H9 (cell line): ENCODE results near the gene BCL2L15. TPM values are rescaled to one million over a fixed set of nuclear protein-coding genes. Genes with fewer than 3 reads are reported as not detected.

ENCODE experiments used
- DNase-seq: peaks from one replicate; pipeline ENCODE4 v3.0.0-alpha.2; 2017
- H2AFZ ChIP-seq: one replicate; pipeline ENCODE4 v1.6.1; 2013; ENCODE audit warnings: mild to moderate bottlenecking, low read length, control low read depth, moderate library complexity
- H2AK5ac ChIP-seq: 2 replicates; pipeline ENCODE4 v1.6.1; 2013; ENCODE audit warnings: low read length, control low read depth, mixed read lengths; ENCODE audit not compliant: insufficient read length
- H2BK120ac ChIP-seq: one replicate; pipeline ENCODE4 v1.6.1; 2013; ENCODE audit warnings: low read depth, mild to moderate bottlenecking, low read length, control low read depth, inconsistent platforms; ENCODE audit not compliant: poor library complexity, severe bottlenecking
- H2BK12ac ChIP-seq: 2 replicates; pipeline ENCODE4 v1.6.1; 2013; ENCODE audit warnings: low read length, control low read depth, mixed read lengths, low read depth; ENCODE audit not compliant: insufficient read length
- H2BK15ac ChIP-seq: 2 replicates; pipeline ENCODE4 v1.6.1; 2013; ENCODE audit warnings: low read depth, low read length, control low read depth
- H2BK20ac ChIP-seq: one replicate; pipeline ENCODE4 v1.6.1; 2013; ENCODE audit warnings: low read depth, mild to moderate bottlenecking, low read length, control low read depth, inconsistent platforms; ENCODE audit not compliant: poor library complexity, severe bottlenecking
- H2BK5ac ChIP-seq: 2 replicates; pipeline ENCODE4 v1.6.1; 2013; ENCODE audit warnings: low read length, control low read depth, mixed read lengths; ENCODE audit not compliant: insufficient read length
- H3K14ac ChIP-seq: 2 replicates; pipeline ENCODE4 v1.6.1; 2013; ENCODE audit warnings: low read length, control low read depth; ENCODE audit not compliant: insufficient read depth
- H3K18ac ChIP-seq: 2 replicates; pipeline ENCODE4 v1.6.1; 2013; ENCODE audit warnings: low read depth, mild to moderate bottlenecking, mixed read lengths, low read length, control low read depth; ENCODE audit not compliant: insufficient read length
- H3K23ac ChIP-seq: 2 replicates; pipeline ENCODE4 v1.6.1; 2013; ENCODE audit warnings: low read length, control low read depth, mixed read lengths, low read depth; ENCODE audit not compliant: insufficient read length
- H3K23me2 ChIP-seq: 2 replicates; pipeline ENCODE4 v1.6.1; 2013; ENCODE audit warnings: low read depth, mild to moderate bottlenecking, mixed read lengths, low read length, control low read depth; ENCODE audit not compliant: insufficient read length, poor library complexity, severe bottlenecking
- H3K27ac ChIP-seq: 2 replicates; pipeline ENCODE4 v1.5.1; 2013; ENCODE audit warnings: low read length, control low read depth, mixed read lengths, low read depth; ENCODE audit not compliant: insufficient read length
- H3K27me3 ChIP-seq: 2 replicates; pipeline ENCODE4 v1.6.1; 2013; ENCODE audit warnings: low read length, control low read depth, inconsistent platforms; ENCODE audit not compliant: insufficient read depth
- H3K4ac ChIP-seq: 2 replicates; pipeline ENCODE4 v1.6.1; 2013; ENCODE audit warnings: low read depth, mild to moderate bottlenecking, control low read depth, inconsistent platforms, low read length, moderate library complexity
- H3K4me1 ChIP-seq: 2 replicates; pipeline ENCODE4 v1.6.1; 2013; ENCODE audit warnings: low read length, control low read depth, inconsistent platforms; ENCODE audit not compliant: insufficient read depth
- H3K4me2 ChIP-seq: 2 replicates; pipeline ENCODE4 v1.6.1; 2013; ENCODE audit warnings: low read length, control low read depth, mixed read lengths; ENCODE audit not compliant: insufficient read length, insufficient read depth
- H3K56ac ChIP-seq: 2 replicates; pipeline ENCODE4 v1.6.1; 2013; ENCODE audit warnings: low read depth, mild to moderate bottlenecking, mixed read lengths, low read length, control low read depth; ENCODE audit not compliant: insufficient read length
- H3K79me1 ChIP-seq: 2 replicates; pipeline ENCODE4 v1.6.1; 2013; ENCODE audit warnings: low read depth, mild to moderate bottlenecking, moderate library complexity, low read length, control low read depth, inconsistent platforms; ENCODE audit not compliant: insufficient read depth, poor library complexity, severe bottlenecking
- H3K79me2 ChIP-seq: 2 replicates; pipeline ENCODE4 v1.6.1; 2013; ENCODE audit warnings: low read length, control low read depth, inconsistent platforms; ENCODE audit not compliant: insufficient read depth
- H3K9ac ChIP-seq: 2 replicates; pipeline ENCODE4 v1.6.1; 2013; ENCODE audit warnings: low read length, control low read depth, mixed read lengths; ENCODE audit not compliant: insufficient read length; ENCODE audit errors: extremely low read depth
- H3K9me3 ChIP-seq: one replicate; pipeline ENCODE4 v1.6.1; 2013; ENCODE audit warnings: low read depth, low read length, inconsistent platforms; ENCODE audit not compliant: control insufficient read depth
- H3T11ph ChIP-seq: one replicate; pipeline ENCODE4 v1.6.1; 2013; ENCODE audit warnings: mild to moderate bottlenecking, low read length, control low read depth, inconsistent platforms
- H4K20me1 ChIP-seq: one replicate; pipeline ENCODE4 v1.6.1; 2013; ENCODE audit not compliant: control insufficient read depth, insufficient read length, insufficient read depth
- H4K5ac ChIP-seq: 2 replicates; pipeline ENCODE4 v1.6.1; 2013; ENCODE audit warnings: low read depth, mild to moderate bottlenecking, mixed read lengths, low read length, control low read depth; ENCODE audit not compliant: insufficient read length
- H4K8ac ChIP-seq: replicated peaks from 2 replicates; pipeline ENCODE4 v1.6.1; 2013; ENCODE audit warnings: low read length, control low read depth, mixed read lengths, low read depth; ENCODE audit not compliant: insufficient read length
- H4K91ac ChIP-seq: 2 replicates; pipeline ENCODE4 v1.6.1; 2013; ENCODE audit warnings: low read depth, mild to moderate bottlenecking, moderate library complexity, mixed read lengths, low read length, control low read depth; ENCODE audit not compliant: insufficient read length
- H3K27ac Mint-ChIP-seq, 3 experiments: 2 replicates in 2 of 3; 3 replicates in 1 of 3; pipeline ENCODE4 v1.8.0; 2020 to 2021; ENCODE audit warnings: mixed read lengths in 3 of 3, mild to moderate bottlenecking in 1 of 3, moderate library complexity in 1 of 3
- H3K27me3 Mint-ChIP-seq: 2 replicates; pipeline ENCODE4 v1.8.0; 2021; ENCODE audit warnings: low read depth, mild to moderate bottlenecking, moderate library complexity, mixed read lengths
- H3K36me3 Mint-ChIP-seq, 3 experiments: 2 replicates in 2 of 3; 3 replicates in 1 of 3; pipeline ENCODE4 v1.8.0; 2020 to 2021; ENCODE audit warnings: low read depth in 3 of 3, mixed read lengths in 3 of 3; ENCODE audit not compliant: insufficient read depth in 1 of 3
- H3K4me1 Mint-ChIP-seq, 2 experiments: 2 replicates each; pipeline ENCODE4 v1.8.0; 2020; ENCODE audit warnings: mixed read lengths in 2 of 2
- H3K4me3 Mint-ChIP-seq, 2 experiments: 2 replicates in 1 of 2; 3 replicates in 1 of 2; pipeline ENCODE4 v1.8.0; 2020 to 2021; ENCODE audit warnings: mild to moderate bottlenecking in 2 of 2, mixed read lengths in 2 of 2, moderate library complexity in 1 of 2
- H3K9me3 Mint-ChIP-seq, 2 experiments: 2 replicates in 1 of 2; 3 replicates in 1 of 2; pipeline ENCODE4 v1.8.0; 2020; ENCODE audit warnings: mild to moderate bottlenecking in 2 of 2, mixed read lengths in 2 of 2, moderate library complexity in 1 of 2
- WGBS: extraction: QIAGEN DNeasy Blood & Tissue Kit; methylation state at CpG from one replicate; pipeline ENCODE4 v1.1.7; 2013; ENCODE audit warnings: missing lambda C conversion rate, low lambda C conversion rate, mixed read lengths; ENCODE audit not compliant: insufficient read length; ENCODE audit errors: extremely low coverage; 5-methylcytosine and 5-hydroxymethylcytosine counted together
- total RNA-seq: library from RNA; stranded (reverse); gene quantifications from 2 replicates; pipeline ENCODE4 v1.2.1, GENCODE V29; 2021
- TF ChIP-seq, protein P1 (sequence below): fragments of 200-600 bp; sonication (generic); conservative IDR thresholded peaks from 3 replicates; pipeline ENCODE4 v1.8.0; 2021; ENCODE audit warnings: antibody characterized with exemption, mild to moderate bottlenecking

The BCL2L15 gene
- total RNA-seq, 1 experiment from 2014 or later, result 0.22 TPM

DNA sequence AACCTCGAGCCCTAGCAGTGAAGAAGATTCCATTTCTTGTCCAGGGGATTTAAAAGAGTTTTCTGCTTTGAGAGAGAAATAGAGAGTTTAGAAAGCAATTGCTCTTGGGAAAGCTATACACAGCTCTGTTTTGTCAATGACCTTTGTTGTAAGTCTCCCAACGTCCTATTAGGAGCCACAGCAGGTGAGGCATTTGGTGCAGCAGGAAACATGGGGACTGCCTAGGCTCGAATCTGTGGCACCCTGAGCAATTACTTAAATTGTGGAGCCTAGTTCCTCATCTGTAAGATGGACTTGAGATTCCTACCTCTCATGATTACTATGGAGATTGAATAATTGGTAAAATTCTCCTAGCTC, 25.9 kb upstream of the BCL2L15 start:
- TF ChIP-seq, protein P1, sequence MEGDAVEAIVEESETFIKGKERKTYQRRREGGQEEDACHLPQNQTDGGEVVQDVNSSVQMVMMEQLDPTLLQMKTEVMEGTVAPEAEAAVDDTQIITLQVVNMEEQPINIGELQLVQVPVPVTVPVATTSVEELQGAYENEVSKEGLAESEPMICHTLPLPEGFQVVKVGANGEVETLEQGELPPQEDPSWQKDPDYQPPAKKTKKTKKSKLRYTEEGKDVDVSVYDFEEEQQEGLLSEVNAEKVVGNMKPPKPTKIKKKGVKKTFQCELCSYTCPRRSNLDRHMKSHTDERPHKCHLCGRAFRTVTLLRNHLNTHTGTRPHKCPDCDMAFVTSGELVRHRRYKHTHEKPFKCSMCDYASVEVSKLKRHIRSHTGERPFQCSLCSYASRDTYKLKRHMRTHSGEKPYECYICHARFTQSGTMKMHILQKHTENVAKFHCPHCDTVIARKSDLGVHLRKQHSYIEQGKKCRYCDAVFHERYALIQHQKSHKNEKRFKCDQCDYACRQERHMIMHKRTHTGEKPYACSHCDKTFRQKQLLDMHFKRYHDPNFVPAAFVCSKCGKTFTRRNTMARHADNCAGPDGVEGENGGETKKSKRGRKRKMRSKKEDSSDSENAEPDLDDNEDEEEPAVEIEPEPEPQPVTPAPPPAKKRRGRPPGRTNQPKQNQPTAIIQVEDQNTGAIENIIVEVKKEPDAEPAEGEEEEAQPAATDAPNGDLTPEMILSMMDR, result no peak
- no peak overlapping the region for H3K4me3 Mint-ChIP-seq

More for the DNA sequence above, 25.9 kb upstream of the BCL2L15 start:
- Histone ChIP-seq H3K56ac (no peak overlapping the region), H2BK20ac (no peak overlapping the region), H3K23me2 (no peaks in the 10 kb centered on the region), H2BK5ac (no peak overlapping the region), H3K9me3 (no peaks in the 10 kb centered on the region), H2BK120ac (no peak overlapping the region), H3K9ac (no peak overlapping the region), H3K79me1 (no peaks in the 10 kb centered on the region), H3K27ac (no peak overlapping the region), H3K4ac (no peak overlapping the region), H2BK12ac (no peak overlapping the region), H2AK5ac (no peak overlapping the region), H3K79me2 (no peaks in the 10 kb centered on the region), H4K20me1 (no peaks in the 10 kb centered on the region), H2BK15ac (no peak overlapping the region), H4K91ac (no peak overlapping the region), H4K5ac (no peak overlapping the region), H3K23ac (no peak overlapping the region), H3K18ac (no peak overlapping the region), H2AFZ (no peak overlapping the region), H3T11ph (no peak overlapping the region), H3K4me2 (no peak overlapping the region), H3K14ac (no peak overlapping the region), H4K8ac (no peak overlapping the region), H3K4me1 (no peaks in the 10 kb centered on the region), H3K27me3 (no peaks in the 10 kb centered on the region)
- no peak for DNase-seq
- no peak overlapping the region for H3K27ac Mint-ChIP-seq
- H3K36me3 Mint-ChIP-seq, result peaks cover 5 to 30% (median 28%) of the 10 kb centered on the region in 3 experiments; a peak in 6 of 7 replicates
- H3K27me3 Mint-ChIP-seq, result peaks cover 4% of the 10 kb centered on the region
- peaks cover 3% of the 10 kb centered on the region in 2 experiments; a peak in 1 of 4 replicates for H3K4me1 Mint-ChIP-seq
- no CpG with 5 or more reads among the region's 3 CpGs for WGBS
- H3K9me3 Mint-ChIP-seq, result no peaks in the 10 kb centered on the region
